H1 (cell line): ENCODE results near the gene ZMIZ1. TPM values are rescaled to one million over a fixed set of nuclear protein-coding genes. Genes with fewer than 3 reads are reported as not detected.

Experiments used
- CTCF ChIA-PET: fragments of 300-600 bp; sonication (Branson Sonifier 250); formaldehyde crosslinking; loops from one replicate; lab custom pipeline; 2021; ENCODE audit not compliant: partially characterized antibody; lab: Charles Lee
- POLR2A ChIA-PET: fragments of 300-600 bp; sonication (Branson Sonifier 250); formaldehyde crosslinking; loops from one replicate; lab custom pipeline; 2021; ENCODE audit warnings: inconsistent platforms; ENCODE audit not compliant: partially characterized antibody; lab: Charles Lee
- DNase-seq, 2 experiments: peaks; one replicate each; pipeline versions ENCODE4 v3.0.0 to v3.0.0-alpha.2; 2010 to 2022; ENCODE audit warnings: low spot score in 2 of 2, low read depth in 1 of 2, mixed read lengths in 1 of 2
- FAIRE-seq: peaks from 2 replicates; lab custom pipeline; 2011; peaks lifted over from hg19 to GRCh38; lab: Jason Lieb, UNC
- H2AFZ ChIP-seq: 2 replicates; pipeline ENCODE4 v1.8.1; 2012; ENCODE audit warnings: low read length, inconsistent platforms
- H2AK5ac ChIP-seq: 2 replicates; pipeline ENCODE4 v1.6.1; 2013; ENCODE audit warnings: low read depth, low read length
- H2BK120ac ChIP-seq: replicated peaks from 2 replicates; pipeline ENCODE3; 2013; ENCODE audit warnings: low read depth, low read length, inconsistent platforms
- H2BK12ac ChIP-seq: 2 replicates; pipeline ENCODE4 v1.6.1; 2013; ENCODE audit warnings: low read depth, low read length
- H2BK15ac ChIP-seq: 2 replicates; pipeline ENCODE4 v1.6.1; 2013; ENCODE audit warnings: low read length
- H2BK20ac ChIP-seq: 2 replicates; pipeline ENCODE4 v1.6.1; 2013; ENCODE audit warnings: low read length
- H2BK5ac ChIP-seq: 2 replicates; pipeline ENCODE4 v1.6.1; 2013; ENCODE audit warnings: low read depth, low read length
- H3K14ac ChIP-seq: 2 replicates; pipeline ENCODE4 v1.6.1; 2013; ENCODE audit warnings: inconsistent platforms; ENCODE audit not compliant: insufficient read length
- H3K18ac ChIP-seq: 2 replicates; pipeline ENCODE4 v1.6.1; 2013; ENCODE audit warnings: low read length; ENCODE audit errors: extremely low read depth
- H3K23ac ChIP-seq: 2 replicates; pipeline ENCODE4 v1.6.1; 2013; ENCODE audit warnings: inconsistent platforms; ENCODE audit not compliant: insufficient read length
- H3K23me2 ChIP-seq: 2 replicates; pipeline ENCODE4 v1.6.1; 2013; ENCODE audit warnings: low read depth, low read length
- H3K27ac ChIP-seq: 2 replicates; pipeline ENCODE4 v1.6.1; 2011; ENCODE audit warnings: low read depth, low read length, inconsistent platforms
- H3K27me3 ChIP-seq, 4 experiments: replicated peaks in 1 of 4; 1 replicate in 1 of 4; 2 replicates in 3 of 4; pipeline versions ENCODE4 v1.6.1 to v1.8.1; 2011 to 2013; ENCODE audit warnings: low read length in 3 of 4, mild to moderate bottlenecking in 3 of 4, inconsistent platforms in 2 of 4, mixed read lengths in 2 of 4, moderate library complexity in 1 of 4; ENCODE audit not compliant: control insufficient read depth in 3 of 4, insufficient read depth in 3 of 4; ENCODE audit errors: extremely low read depth in 1 of 4
- H3K36me3 ChIP-seq, 4 experiments: 2 replicates each; pipeline versions ENCODE4 v1.6.1 to v1.8.1; 2011 to 2013; ENCODE audit warnings: mild to moderate bottlenecking in 4 of 4, low read length in 3 of 4, moderate library complexity in 2 of 4, control low read depth in 1 of 4, inconsistent platforms in 1 of 4; ENCODE audit not compliant: insufficient read depth in 4 of 4, control insufficient read depth in 2 of 4
- H3K4ac ChIP-seq: replicated peaks from 2 replicates; pipeline ENCODE3; 2013; ENCODE audit warnings: low read length, low read depth, mixed read lengths, inconsistent platforms; ENCODE audit not compliant: insufficient read length
- H3K4me1 ChIP-seq, 4 experiments: replicated peaks in 1 of 4; 1 replicate in 1 of 4; 2 replicates in 3 of 4; pipeline versions ENCODE4 v1.6.1 to v1.8.1; 2011 to 2013; ENCODE audit warnings: low read length in 3 of 4, inconsistent platforms in 2 of 4, mixed read lengths in 1 of 4; ENCODE audit not compliant: insufficient read depth in 4 of 4, control insufficient read depth in 3 of 4
- H3K4me2 ChIP-seq, 2 experiments: 2 replicates each; pipeline versions ENCODE4 v1.6.1 to v1.8.1; 2011 to 2013; ENCODE audit warnings: low read depth in 2 of 2, low read length in 2 of 2, control low read depth in 1 of 2, inconsistent platforms in 1 of 2, mild to moderate bottlenecking in 1 of 2; ENCODE audit not compliant: insufficient read depth in 1 of 2
- H3K4me3 ChIP-seq, 4 experiments: fragments of 200-600, 300-600 bp in 1 of 4; sonication (generic), shearing (Covaris generic), sonication (Bioruptor Twin) in 1 of 4; 2 replicates each; pipeline versions ENCODE4 v1.5.1 to v1.8.1; 2011 to 2016; ENCODE audit warnings: low read length in 4 of 4, low read depth in 3 of 4, control low read depth in 2 of 4, inconsistent platforms in 2 of 4, mild to moderate bottlenecking in 2 of 4, mixed read lengths in 1 of 4, moderate library complexity in 1 of 4; ENCODE audit not compliant: insufficient read depth in 2 of 4; ENCODE audit errors: extremely low read depth in 1 of 4
- H3K56ac ChIP-seq: replicated peaks from 2 replicates; pipeline ENCODE3; 2013; ENCODE audit warnings: low read depth, mild to moderate bottlenecking, mixed read lengths, low read length, inconsistent platforms; ENCODE audit not compliant: insufficient read length
- H3K79me1 ChIP-seq: 2 replicates; pipeline ENCODE4 v1.6.1; 2013; ENCODE audit warnings: low read depth, low read length, control low read depth
- H3K79me2 ChIP-seq, 2 experiments: 2 replicates each; pipeline versions ENCODE4 v1.6.1 to v1.8.1; 2012 to 2013; ENCODE audit warnings: low read length in 2 of 2, mild to moderate bottlenecking in 2 of 2, inconsistent platforms in 1 of 2; ENCODE audit not compliant: insufficient read depth in 2 of 2, control insufficient read depth in 1 of 2
- H3K9ac ChIP-seq, 4 experiments: replicated peaks in 1 of 4; 1 replicate in 1 of 4; 2 replicates in 3 of 4; pipeline versions ENCODE4 v1.6.1 to v1.8.1; 2011 to 2013; ENCODE audit warnings: low read depth in 3 of 4, low read length in 3 of 4, control low read depth in 2 of 4, mild to moderate bottlenecking in 2 of 4, moderate library complexity in 2 of 4, inconsistent platforms in 1 of 4; ENCODE audit errors: extremely low read depth in 1 of 4
- H3K9me3 ChIP-seq, 2 experiments: 2 replicates each; pipeline versions ENCODE4 v1.6.1 to v1.8.1; 2012 to 2013; ENCODE audit warnings: mild to moderate bottlenecking in 2 of 2, moderate library complexity in 2 of 2, control low read depth in 1 of 2, inconsistent platforms in 1 of 2, low read depth in 1 of 2, low read length in 1 of 2, mixed read lengths in 1 of 2; ENCODE audit not compliant: insufficient read depth in 2 of 2
- H4K20me1 ChIP-seq, 2 experiments: replicated peaks in 1 of 2; 2 replicates each; pipeline versions ENCODE3 to v1.8.1; 2011 to 2013; ENCODE audit warnings: inconsistent platforms in 2 of 2, low read length in 2 of 2, mild to moderate bottlenecking in 1 of 2; ENCODE audit not compliant: insufficient read depth in 2 of 2, control insufficient read depth in 1 of 2
- H4K5ac ChIP-seq: 2 replicates; pipeline ENCODE4 v1.6.1; 2013; ENCODE audit warnings: low read length, low read depth, mixed read lengths, inconsistent platforms; ENCODE audit not compliant: insufficient read length
- H4K8ac ChIP-seq: 2 replicates; pipeline ENCODE4 v1.8.0; 2013; ENCODE audit warnings: mild to moderate bottlenecking, moderate library complexity, low read length, inconsistent platforms; ENCODE audit not compliant: insufficient read depth; ENCODE audit errors: extremely low read depth
- H4K91ac ChIP-seq: replicated peaks from 2 replicates; pipeline ENCODE3; 2013; ENCODE audit warnings: low read length, mixed read lengths, inconsistent platforms; ENCODE audit not compliant: insufficient read length
- CTCF ChIP-seq, 3 experiments: IDR thresholded peaks; 1 replicate in 2 of 3; 2 replicates in 1 of 3; pipeline versions ENCODE4 v1.5.1 to v1.6.1; 2011; ENCODE audit warnings: low read length in 3 of 3, mild to moderate bottlenecking in 3 of 3, inconsistent platforms in 2 of 3, low read depth in 1 of 3, moderate library complexity in 1 of 3; ENCODE audit not compliant: insufficient read depth in 1 of 3; ENCODE audit errors: control extremely low read depth in 1 of 3
- HDAC2 ChIP-seq, 2 experiments: fragments of 300-600 bp in 1 of 2; sonication (generic) in 1 of 2; IDR thresholded peaks; 2 replicates each; pipeline ENCODE4 v1.6.1; 2011 to 2012; ENCODE audit warnings: low read depth in 2 of 2, low read length in 2 of 2, mild to moderate bottlenecking in 2 of 2, moderate library complexity in 2 of 2, borderline replicate concordance in 1 of 2, inconsistent platforms in 1 of 2
- JUN ChIP-seq: IDR thresholded peaks from 2 replicates; pipeline ENCODE4 v1.6.1; 2011; ENCODE audit warnings: low read depth, mild to moderate bottlenecking, improper control_type of control experiment, low read length
- POU5F1 ChIP-seq: IDR thresholded peaks from 2 replicates; pipeline ENCODE4 v1.6.1; 2011; ENCODE audit warnings: low read depth, mild to moderate bottlenecking, low read length, moderate library complexity
- WGBS, 2 experiments: shearing (Covaris generic) in 1 of 2; methylation state at CpG; one replicate each; pipeline versions ENCODE4 v1.1.6 to v1.1.7; 2013 to 2015; ENCODE audit warnings: low lambda C conversion rate in 2 of 2, mixed read lengths in 2 of 2, inconsistent platforms in 1 of 2, low coverage in 1 of 2, missing lambda C conversion rate in 1 of 2; ENCODE audit not compliant: insufficient replicate concordance in 2 of 2, insufficient coverage in 1 of 2, insufficient read length in 1 of 2; ENCODE audit errors: extremely low coverage in 1 of 2, missing lambda C conversion rate in 1 of 2; 5-methylcytosine and 5-hydroxymethylcytosine counted together
- polyA plus RNA-seq, 7 experiments: library from polyadenylated mRNA; depleted of rRNA in 3 of 7; stranded (reverse) in 5 of 7; unstranded in 2 of 7; fragments of >200 nt in 5 of 7; fragments of 200-250 nt in 2 of 7; gene quantifications; 1 replicate in 5 of 7; 2 replicates in 1 of 7; 4 replicates in 1 of 7; pipeline versions ENCODE4 v1.2.1 to v1.2.3, GENCODE V29; 2011 to 2013; ENCODE audit warnings: missing spikeins in 2 of 7, mixed read lengths in 2 of 7
- total RNA-seq: library from RNA; stranded (reverse); fragmentation: NEBNext Ultra II Directional; extraction: Animal tissue kit (Norgen Biotek cat#: 25700); gene quantifications from 2 replicates; pipeline ENCODE4 v1.2.1, GENCODE V29; 2021

ZMIZ1 gene
- total and polyA plus RNA-seq, 2 of the 8 experiments (the other 6 are each of a cell fraction or from before 2014, with no cell fraction given), result 8.1 to 28.0 TPM

DNA sequence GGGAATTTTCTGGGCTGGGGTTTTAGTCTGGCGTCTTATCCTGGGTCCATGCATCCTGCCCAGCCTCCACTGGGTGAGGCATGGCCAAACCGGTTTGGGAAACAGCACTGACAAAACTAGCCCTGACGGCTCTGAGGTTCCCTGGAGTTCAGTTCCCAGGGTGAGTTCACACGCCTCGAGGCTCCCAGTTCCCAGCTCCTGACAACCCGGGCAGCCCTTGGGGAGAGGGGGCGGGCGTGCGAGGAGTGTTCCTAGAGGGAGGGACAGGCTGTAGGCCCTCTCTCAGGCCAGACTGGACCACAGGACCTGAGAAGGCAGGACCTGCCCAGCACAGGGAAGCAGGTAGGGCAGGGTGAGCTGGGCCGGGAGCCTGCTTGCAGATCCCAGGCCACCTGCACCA lies 196.2 kb downstream of the ZMIZ1 start:
- no peak for DNase-seq
- H3K27ac ChIP-seq, result no peak overlapping the region
- no peak overlapping the region for H2BK15ac ChIP-seq
- H3K9me3 ChIP-seq, result no peaks in the 10 kb centered on the region
- no peak overlapping the region for H2BK20ac ChIP-seq
- peaks cover 10% of the 10 kb centered on the region for H3K79me1 ChIP-seq
- H3K9ac ChIP-seq, result no peak overlapping the region
- no peak overlapping the region for H2BK5ac ChIP-seq
- H4K8ac ChIP-seq, result no peak overlapping the region
- H3K79me2 ChIP-seq, result no peaks in the 10 kb centered on the region
- H3K23ac ChIP-seq, result no peak overlapping the region
- H3K18ac ChIP-seq, result no peak overlapping the region; the same call in 1 of the 2 replicates
- H3K14ac ChIP-seq, result no peak overlapping the region
- no peak overlapping the region for H2BK12ac ChIP-seq
- TF ChIP-seq JUN (no peak), HDAC2 (IDR thresholded peaks at IDR 0.05; ENCODE audit: borderline replicate concordance in 1 of 2, low read depth in 2 of 2, low read length in 2 of 2) (no peak), CTCF (IDR thresholded peaks at IDR 0.05; ENCODE audit: control extremely low read depth in 1 of 3, insufficient read depth in 1 of 3, low read depth in 1 of 3, low read length in 3 of 3) (no peak), POU5F1 (no peak)
- TF ChIP-seq, all 59 proteins: peak for 0
- no peak overlapping the region for H3K4me3 ChIP-seq
- no peak overlapping the region for H2BK120ac ChIP-seq
- H3K4ac ChIP-seq, result no peak overlapping the region
- peaks cover 14 to 17% of the 10 kb centered on the region in 2 experiments for H4K20me1 ChIP-seq
- no peak overlapping the region for H2AK5ac ChIP-seq
- CTCF ChIA-PET, result interaction anchor here (1.0 kb wide), 2 partner anchors 203 to 240 kb away, joined by 3 read pairs; no protein-coding TSS in a partner anchor
- no peak overlapping the region for H2AFZ ChIP-seq
- no peaks in the 10 kb centered on the region for H3K23me2 ChIP-seq
- WGBS, 2 experiments, result 75% methylated on average over 9 of the region's 10 CpGs; no CpG with 5 or more reads in 1 of the 2 experiments
- H3K27me3 ChIP-seq, result no peaks in the 10 kb centered on the region
- H3K4me1 ChIP-seq, result peaks cover 0 to 14% (median 6%) of the 10 kb centered on the region in 4 experiments; a peak in 6 of 7 replicates
- FAIRE-seq, result no peak
- H3K36me3 ChIP-seq, result peaks cover 0 to 6% (median 0%) of the 10 kb centered on the region in 4 experiments; a peak in 1 of 8 replicates
- H4K5ac ChIP-seq, result no peak overlapping the region
- no peak overlapping the region for H3K56ac ChIP-seq
- POLR2A ChIA-PET, result interaction anchor here (1.3 to 1.4 kb wide), 2 partner anchors 15 to 25 kb away, joined by 3 to 4 read pairs; no protein-coding TSS in a partner anchor
- H3K4me2 ChIP-seq, result no peak overlapping the region
- H4K91ac ChIP-seq, result no peak overlapping the region
